ENCODE results near the gene CABLES2.
"Not testable (repeated sequence)": the region's sequence is repeated elsewhere in the genome, so short reads cannot be mapped to it uniquely, and the experiment has no call there.

Gene CABLES2

DNA sequence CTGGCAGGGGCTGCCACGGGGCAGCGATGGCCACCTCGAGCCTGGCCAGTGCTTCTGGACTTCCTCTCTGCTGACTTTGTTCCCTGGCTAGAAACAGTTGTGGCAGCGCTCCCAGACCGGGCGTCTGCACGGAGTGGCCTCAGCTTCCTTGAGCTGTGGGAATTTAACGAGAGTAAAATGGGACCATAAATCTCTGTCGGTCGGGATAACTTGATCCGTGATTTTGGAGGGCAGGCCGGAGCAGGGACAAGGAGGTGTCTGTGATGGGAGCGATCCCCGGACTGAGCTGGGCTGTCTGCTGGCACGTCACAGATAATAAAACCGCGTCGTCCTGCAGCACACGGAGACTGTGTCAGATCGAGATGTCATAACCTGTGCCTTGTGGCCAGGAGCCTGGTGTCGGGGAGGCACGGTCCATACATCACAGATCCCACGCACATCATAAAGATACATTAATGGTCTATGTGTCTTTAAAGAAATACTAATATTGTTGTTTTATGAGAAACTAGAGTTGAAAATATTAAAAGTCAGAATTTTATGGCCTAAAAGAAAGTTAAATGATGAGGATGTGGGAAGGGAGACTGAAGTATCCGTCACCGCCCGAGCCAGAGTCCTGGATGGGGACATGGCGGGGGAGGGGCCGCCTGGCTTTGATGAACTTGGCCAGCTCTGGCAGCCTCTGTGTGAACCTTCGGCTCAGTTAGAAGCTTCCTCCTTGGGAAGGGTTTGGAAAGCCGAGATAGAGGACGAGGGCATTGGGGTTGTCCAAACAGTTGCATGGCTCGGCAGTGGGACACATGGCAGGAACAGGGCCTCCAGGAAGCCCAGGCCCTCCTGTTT is 26.8 kb upstream of the CABLES2 start:
- no peak overlapping the region for H3K4me3 ChIP-seq (ENCODE audit: low read depth, low read length)
- H3K27ac ChIP-seq (ENCODE audit: low read depth, low read length), result no peak overlapping the region
- H3K4me1 ChIP-seq (ENCODE audit: control insufficient read depth, insufficient read depth, low read length), result peaks cover 8% of the 10 kb centered on the region
- H3K36me3 ChIP-seq (ENCODE audit: control insufficient read depth, insufficient read depth, low read length), result no peaks in the 10 kb centered on the region
- no peak overlapping the region for H3K9ac ChIP-seq (ENCODE audit: low read depth, low read length)
- no peaks in the 10 kb centered on the region for H3K9me3 ChIP-seq (ENCODE audit: control insufficient read depth, insufficient read depth, low read length)
- no peaks in the 10 kb centered on the region for H3K27me3 ChIP-seq (ENCODE audit: control insufficient read depth, insufficient read depth, low read length)

DNA sequence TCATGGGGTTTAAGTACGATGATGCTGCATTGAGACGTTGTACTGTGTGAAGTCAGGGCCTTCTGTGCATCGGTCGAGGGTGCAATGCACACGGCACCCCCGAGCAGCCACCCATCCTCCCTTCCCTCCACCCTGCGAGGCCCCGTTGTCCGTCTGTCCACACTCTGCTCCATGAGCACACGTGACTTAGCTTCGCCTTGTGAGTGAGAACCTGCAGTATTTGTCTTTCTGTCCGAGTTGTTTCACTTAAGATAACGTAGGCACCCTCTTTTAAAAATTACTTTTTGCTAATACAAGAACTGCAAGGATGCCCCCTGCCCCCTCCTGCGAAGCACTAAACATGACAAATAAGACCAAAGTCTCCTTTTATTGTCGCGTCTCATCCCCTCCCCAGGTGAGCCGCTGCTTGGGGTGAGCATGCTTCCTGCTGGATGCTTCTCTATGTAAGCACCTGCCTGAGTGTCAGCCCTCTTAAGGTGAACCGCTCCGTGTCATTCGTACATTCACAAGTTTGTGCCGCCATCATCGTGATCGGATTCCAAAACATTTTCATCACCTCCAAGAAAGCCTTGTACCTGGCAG is 23.9 kb upstream of the CABLES2 start:
- H3K9me3 ChIP-seq (ENCODE audit: control insufficient read depth, insufficient read depth, low read length), result no peaks in the 10 kb centered on the region
- no peak overlapping the region for H3K9ac ChIP-seq (ENCODE audit: low read depth, low read length)
- no peaks in the 10 kb centered on the region for H3K36me3 ChIP-seq (ENCODE audit: control insufficient read depth, insufficient read depth, low read length)
- no peak overlapping the region for H3K4me3 ChIP-seq (ENCODE audit: low read depth, low read length)
- peaks cover 23% of the 10 kb centered on the region for H3K4me1 ChIP-seq (ENCODE audit: control insufficient read depth, insufficient read depth, low read length)
- H3K27ac ChIP-seq (ENCODE audit: low read depth, low read length), result no peak overlapping the region
- no peaks in the 10 kb centered on the region for H3K27me3 ChIP-seq (ENCODE audit: control insufficient read depth, insufficient read depth, low read length)

DNA sequence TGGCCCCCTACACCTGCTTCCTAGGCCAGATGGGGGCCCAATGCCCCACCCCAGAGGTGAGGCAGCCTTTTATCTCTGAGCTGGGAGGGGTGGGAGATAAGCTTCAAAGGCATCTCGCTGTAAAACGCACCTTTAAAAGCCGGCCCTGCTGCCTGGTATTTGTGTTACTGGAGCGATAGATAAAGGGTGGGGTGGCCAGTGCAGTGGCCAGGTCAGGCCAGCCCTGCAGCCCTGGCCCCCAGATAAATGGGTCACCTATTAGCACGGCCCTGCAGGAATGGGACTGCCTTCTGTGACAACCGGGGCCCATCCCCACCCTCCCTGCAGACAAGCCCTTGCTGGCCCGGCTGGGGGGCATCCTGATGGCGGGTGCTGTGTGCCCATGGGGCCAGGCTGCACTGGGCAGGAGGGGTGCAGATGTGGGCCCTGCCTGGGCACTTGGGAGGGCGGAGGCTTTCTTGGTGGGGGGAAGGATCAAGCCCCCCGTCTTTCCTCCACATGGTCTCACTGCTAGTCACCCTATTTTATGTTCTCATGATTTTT is 23.3 kb upstream of the CABLES2 start:
- no peaks in the 10 kb centered on the region for H3K27me3 ChIP-seq (ENCODE audit: control insufficient read depth, insufficient read depth, low read length)
- no peak overlapping the region for H3K9ac ChIP-seq (ENCODE audit: low read depth, low read length)

DNA sequence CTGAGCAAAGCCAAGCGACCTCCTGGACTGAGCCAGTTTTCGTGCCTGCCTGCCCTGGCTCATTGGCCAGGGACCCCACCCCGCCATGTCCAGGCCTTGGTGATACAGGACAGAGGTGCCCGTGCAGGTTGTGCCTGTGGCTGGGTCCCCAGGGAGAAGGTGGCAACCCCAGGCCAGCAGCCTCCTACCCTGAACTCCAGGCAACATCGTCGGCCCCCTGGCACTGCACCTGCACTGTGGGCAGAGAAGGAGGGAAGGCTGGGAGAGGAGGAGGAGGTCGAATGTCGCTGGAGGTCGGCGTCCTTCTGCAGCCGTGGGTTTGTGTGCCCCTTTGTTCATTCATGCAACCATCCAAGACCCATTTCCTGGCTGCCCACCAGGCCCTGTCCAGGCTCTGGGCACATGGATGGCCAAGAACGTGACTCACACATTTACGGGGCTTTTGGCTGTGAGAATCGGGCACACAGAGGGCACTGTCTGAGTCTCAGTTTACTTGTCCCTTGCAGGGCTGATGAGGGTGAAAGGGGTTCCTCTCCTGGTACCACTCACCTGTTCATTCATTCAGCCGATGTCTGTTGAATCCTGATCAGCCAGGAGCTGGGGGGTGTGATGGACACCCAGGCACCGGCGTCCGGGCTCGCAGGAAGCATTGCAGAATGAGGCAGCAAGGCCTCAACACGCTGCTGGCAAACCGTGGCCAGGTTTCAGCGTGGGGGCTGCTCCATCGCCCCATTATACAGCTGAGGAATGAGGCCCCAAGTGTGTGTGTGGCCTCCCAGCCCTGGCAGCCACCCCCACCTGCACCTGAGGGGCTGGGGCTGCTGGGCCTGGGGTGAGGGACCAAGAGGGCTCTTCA is 22.6 kb upstream of the CABLES2 start:
- H3K4me1 ChIP-seq (ENCODE audit: control insufficient read depth, insufficient read depth, low read length), result peaks cover 23% of the 10 kb centered on the region

More for the DNA sequence above, 23.3 kb upstream of the CABLES2 start:
- H3K4me1 ChIP-seq (ENCODE audit: control insufficient read depth, insufficient read depth, low read length), result peaks cover 23% of the 10 kb centered on the region
- H3K9me3 ChIP-seq (ENCODE audit: control insufficient read depth, insufficient read depth, low read length), result no peaks in the 10 kb centered on the region
- H3K36me3 ChIP-seq (ENCODE audit: control insufficient read depth, insufficient read depth, low read length), result no peaks in the 10 kb centered on the region
- no peak overlapping the region for H3K27ac ChIP-seq (ENCODE audit: low read depth, low read length)
- no peak overlapping the region for H3K4me3 ChIP-seq (ENCODE audit: low read depth, low read length)

DNA sequence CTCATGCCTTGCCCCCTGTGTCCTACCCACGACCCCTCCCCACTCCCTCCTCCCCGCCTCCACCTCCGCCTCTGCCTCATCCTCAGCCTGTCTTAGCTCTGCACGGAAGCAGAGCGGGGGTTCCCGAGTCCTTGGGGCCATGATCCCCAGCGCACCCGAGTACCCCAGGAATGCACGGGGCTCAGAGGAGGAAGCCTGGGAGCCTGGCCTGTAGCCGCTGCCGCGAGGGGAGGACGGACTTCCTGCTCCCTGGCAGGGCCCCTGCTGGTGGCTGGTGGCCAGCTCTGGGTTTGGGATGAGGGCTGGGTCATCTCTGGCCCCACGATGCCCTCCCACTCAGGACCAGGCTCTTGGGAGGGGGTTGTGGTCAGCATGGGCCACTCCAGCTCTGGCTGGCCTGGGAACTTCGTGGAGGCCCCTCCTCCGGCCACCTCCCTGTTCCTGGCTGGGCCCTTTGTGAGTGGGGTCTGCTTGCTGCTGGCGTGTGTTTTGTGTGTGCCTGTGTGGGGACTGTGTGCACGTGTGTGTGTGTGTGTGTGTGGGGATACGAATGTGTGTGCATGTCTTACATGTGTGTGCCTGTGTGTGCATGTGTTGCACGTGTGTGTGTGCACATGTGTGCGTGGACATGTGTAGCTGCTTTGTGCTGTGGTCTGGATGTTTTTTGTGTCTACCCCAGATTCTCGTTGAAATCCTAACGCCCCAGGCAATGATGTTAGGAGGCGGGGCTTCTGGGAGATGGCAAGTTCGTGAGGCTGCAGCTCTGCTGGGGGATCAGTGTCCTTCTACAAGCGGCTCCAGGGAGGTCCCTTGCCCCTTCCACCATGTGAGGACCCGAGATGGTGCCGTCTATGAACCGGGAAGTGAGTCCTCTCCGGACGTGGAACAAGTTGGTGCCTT is 21.6 kb upstream of the CABLES2 start:
- Histone ChIP-seq H3K27me3 (ENCODE audit: control insufficient read depth, insufficient read depth, low read length) (no peaks in the 10 kb centered on the region), H3K9ac (ENCODE audit: low read depth, low read length) (no peak overlapping the region), H3K27ac (ENCODE audit: low read depth, low read length) (no peak overlapping the region), H3K9me3 (ENCODE audit: control insufficient read depth, insufficient read depth, low read length) (no peaks in the 10 kb centered on the region), H3K4me1 (ENCODE audit: control insufficient read depth, insufficient read depth, low read length) (peaks cover 26% of the 10 kb centered on the region), H3K36me3 (ENCODE audit: control insufficient read depth, insufficient read depth, low read length) (no peaks in the 10 kb centered on the region), H3K4me3 (ENCODE audit: low read depth, low read length) (no peak overlapping the region)

More for the DNA sequence above, 22.6 kb upstream of the CABLES2 start:
- Histone ChIP-seq H3K9ac (ENCODE audit: low read depth, low read length) (no peak overlapping the region), H3K9me3 (ENCODE audit: control insufficient read depth, insufficient read depth, low read length) (no peaks in the 10 kb centered on the region), H3K4me3 (ENCODE audit: low read depth, low read length) (no peak overlapping the region), H3K27ac (ENCODE audit: low read depth, low read length) (no peak overlapping the region), H3K27me3 (ENCODE audit: control insufficient read depth, insufficient read depth, low read length) (no peaks in the 10 kb centered on the region), H3K36me3 (ENCODE audit: control insufficient read depth, insufficient read depth, low read length) (no peaks in the 10 kb centered on the region)

DNA sequence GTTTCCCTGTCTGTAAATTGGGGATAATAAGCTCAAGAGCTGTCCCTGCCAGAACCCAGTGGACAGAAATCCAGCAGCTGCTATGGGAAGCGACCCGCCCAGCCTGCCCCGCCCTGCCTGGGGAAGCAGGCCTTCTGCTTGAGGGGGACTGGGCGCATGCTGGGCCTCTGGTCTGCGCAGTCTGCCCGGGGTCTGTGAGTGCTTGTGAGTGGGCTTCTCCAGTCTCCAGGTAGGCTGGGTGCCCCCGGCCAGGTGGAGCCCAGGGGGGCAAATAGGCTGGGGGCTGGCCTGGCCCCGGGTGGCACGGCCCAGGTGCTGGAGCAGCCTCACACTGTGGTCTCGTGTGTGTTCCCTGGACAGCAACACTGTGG is 20.9 kb upstream of the CABLES2 start:
- H3K9ac ChIP-seq (ENCODE audit: low read depth, low read length), result no peak overlapping the region
- H3K4me3 ChIP-seq (ENCODE audit: low read depth, low read length), result no peak overlapping the region
- H3K27me3 ChIP-seq (ENCODE audit: control insufficient read depth, insufficient read depth, low read length), result no peaks in the 10 kb centered on the region
- peaks cover 26% of the 10 kb centered on the region for H3K4me1 ChIP-seq (ENCODE audit: control insufficient read depth, insufficient read depth, low read length)
- H3K27ac ChIP-seq (ENCODE audit: low read depth, low read length), result peak overlapping the region; percentile 35
- H3K9me3 ChIP-seq (ENCODE audit: control insufficient read depth, insufficient read depth, low read length), result no peaks in the 10 kb centered on the region
- no peaks in the 10 kb centered on the region for H3K36me3 ChIP-seq (ENCODE audit: control insufficient read depth, insufficient read depth, low read length)

DNA sequence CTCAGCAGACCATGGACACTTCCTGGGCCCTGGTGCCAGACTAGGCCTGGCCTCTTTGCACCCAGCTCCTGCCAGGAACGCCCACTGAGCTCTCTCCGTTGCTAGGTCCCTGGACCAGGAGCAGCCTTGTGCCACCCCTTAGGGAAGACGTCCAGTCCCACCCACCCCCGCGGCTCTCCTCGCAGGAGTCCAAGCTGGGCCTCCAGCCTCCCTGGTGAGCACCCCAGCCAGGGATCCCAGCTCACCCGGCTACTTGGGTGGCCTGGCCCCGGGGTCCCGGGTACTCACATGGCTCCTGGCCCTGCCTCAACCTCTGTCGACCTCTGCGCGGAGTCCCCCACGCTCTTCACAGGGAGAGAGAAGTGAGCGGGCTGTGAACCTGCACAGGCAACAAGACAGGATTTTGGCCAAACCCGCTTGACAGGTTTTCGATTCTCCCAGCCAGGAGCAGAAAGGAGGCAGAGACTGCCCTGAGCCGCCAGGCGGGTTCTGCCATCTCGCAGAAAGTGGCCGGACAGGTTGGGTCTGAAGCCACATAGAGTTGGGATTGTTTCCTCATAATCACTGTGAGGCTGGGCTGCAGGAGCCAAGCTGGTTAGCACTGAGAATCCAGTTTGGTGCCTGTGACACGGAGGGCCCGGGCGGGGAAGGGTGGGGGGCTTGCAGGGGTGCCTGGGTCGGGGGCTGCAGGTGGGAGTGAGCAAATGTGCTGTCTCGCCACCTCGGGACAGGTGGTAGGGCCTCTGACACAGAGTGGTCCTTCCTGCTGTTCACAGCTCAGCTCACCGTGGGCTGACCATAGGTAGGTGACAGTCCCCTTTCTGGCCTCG is 20.3 kb upstream of the CABLES2 start, which contains the start of gene RBBP8NL:
Gene RBBP8NL (minus strand): TSS at position 368 of the 830 bp plus-strand sequence. CDS start 7,892 bp downstream, outside the sequence.
- Histone ChIP-seq H3K27me3 (ENCODE audit: control insufficient read depth, insufficient read depth, low read length) (no peaks in the 10 kb centered on the region), H3K9ac (ENCODE audit: low read depth, low read length) (0 out of 2 replicates have a peak within 1 kb of the TSS, but pooled peaks have one; percentile 5)

DNA sequence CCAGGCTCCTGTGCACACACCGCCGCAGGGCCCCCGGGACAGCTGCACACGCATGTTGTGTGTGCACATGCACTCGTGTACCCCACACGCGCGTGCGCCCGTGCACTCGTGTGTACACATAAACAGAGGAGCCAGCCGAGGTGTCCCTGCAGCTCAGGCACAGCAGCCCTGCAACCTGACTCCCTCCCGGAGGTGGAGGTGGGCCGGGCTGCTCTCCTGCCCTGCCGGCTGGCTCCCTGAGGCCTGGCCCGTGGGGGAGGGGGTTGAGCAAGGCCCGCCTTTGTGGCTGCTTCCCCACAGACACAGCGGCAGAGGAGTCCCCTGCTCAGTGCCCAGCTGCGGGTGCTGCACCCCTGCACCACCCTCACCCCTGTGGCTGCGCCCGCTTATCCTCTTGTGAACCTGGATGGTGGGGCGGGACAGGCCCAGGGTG is 19.6 kb upstream of the CABLES2 start:
- no peaks in the 10 kb centered on the region for H3K36me3 ChIP-seq (ENCODE audit: control insufficient read depth, insufficient read depth, low read length)
- 0 out of 2 replicates have a peak overlapping the region, but pooled peaks have one; percentile 5 for H3K9ac ChIP-seq (ENCODE audit: low read depth, low read length)
- peak overlapping the region; percentile 3; the same call in 1 of the 2 replicates for H3K4me3 ChIP-seq (ENCODE audit: low read depth, low read length)
- no peaks in the 10 kb centered on the region for H3K27me3 ChIP-seq (ENCODE audit: control insufficient read depth, insufficient read depth, low read length)
- no peaks in the 10 kb centered on the region for H3K9me3 ChIP-seq (ENCODE audit: control insufficient read depth, insufficient read depth, low read length)
- H3K4me1 ChIP-seq (ENCODE audit: control insufficient read depth, insufficient read depth, low read length), result peaks cover 26% of the 10 kb centered on the region
- H3K27ac ChIP-seq (ENCODE audit: low read depth, low read length), result peak overlapping the region; percentile 73

More for the DNA sequence above, 20.3 kb upstream of the CABLES2 start, which contains the start of gene RBBP8NL:
- H3K9me3 ChIP-seq (ENCODE audit: control insufficient read depth, insufficient read depth, low read length), result no peaks in the 10 kb centered on the region
- H3K36me3 ChIP-seq (ENCODE audit: control insufficient read depth, insufficient read depth, low read length), result no peaks in the 10 kb centered on the region
- H3K4me1 ChIP-seq (ENCODE audit: control insufficient read depth, insufficient read depth, low read length), result peaks cover 26% of the 10 kb centered on the region
- H3K4me3 ChIP-seq (ENCODE audit: low read depth, low read length), result peak within 1 kb of the TSS; percentile 3; the same call in 1 of the 2 replicates
- peak within 1 kb of the TSS; percentile 73 for H3K27ac ChIP-seq (ENCODE audit: low read depth, low read length)

DNA sequence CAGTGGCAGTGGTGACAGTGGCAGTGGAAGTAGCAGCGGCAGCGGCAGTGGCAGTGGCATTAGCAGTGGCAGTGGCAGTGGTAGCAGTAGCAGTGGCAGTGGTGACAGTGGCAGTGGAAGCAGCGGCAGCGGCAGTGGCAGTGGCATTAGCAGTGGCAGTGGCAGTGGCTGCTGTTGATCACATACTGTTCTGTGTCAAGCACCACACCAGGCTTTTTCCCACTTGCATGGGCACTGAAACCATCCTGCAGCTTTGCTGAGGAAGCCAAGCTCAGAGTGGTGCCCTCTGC is 18.9 kb upstream of the CABLES2 start:
- H3K4me3 ChIP-seq (ENCODE audit: low read depth, low read length); H3K27ac ChIP-seq (ENCODE audit: low read depth, low read length); H3K9me3 ChIP-seq (ENCODE audit: control insufficient read depth, insufficient read depth, low read length); H3K27me3 ChIP-seq (ENCODE audit: control insufficient read depth, insufficient read depth, low read length); H3K36me3 ChIP-seq (ENCODE audit: control insufficient read depth, insufficient read depth, low read length); H3K9ac ChIP-seq (ENCODE audit: low read depth, low read length): not testable (repeated sequence)
- H3K4me1 ChIP-seq (ENCODE audit: control insufficient read depth, insufficient read depth, low read length), result peaks cover 21% of the 10 kb centered on the region

Data from HUES48 (cell line).